RPMI8226 (cell line): ENCODE data around the gene FUZ.

ENCODE experiments used
- DNase-seq: peaks from one replicate; pipeline ENCODE4 v3.0.0-alpha.2; 2015

Gene FUZ

DNA sequence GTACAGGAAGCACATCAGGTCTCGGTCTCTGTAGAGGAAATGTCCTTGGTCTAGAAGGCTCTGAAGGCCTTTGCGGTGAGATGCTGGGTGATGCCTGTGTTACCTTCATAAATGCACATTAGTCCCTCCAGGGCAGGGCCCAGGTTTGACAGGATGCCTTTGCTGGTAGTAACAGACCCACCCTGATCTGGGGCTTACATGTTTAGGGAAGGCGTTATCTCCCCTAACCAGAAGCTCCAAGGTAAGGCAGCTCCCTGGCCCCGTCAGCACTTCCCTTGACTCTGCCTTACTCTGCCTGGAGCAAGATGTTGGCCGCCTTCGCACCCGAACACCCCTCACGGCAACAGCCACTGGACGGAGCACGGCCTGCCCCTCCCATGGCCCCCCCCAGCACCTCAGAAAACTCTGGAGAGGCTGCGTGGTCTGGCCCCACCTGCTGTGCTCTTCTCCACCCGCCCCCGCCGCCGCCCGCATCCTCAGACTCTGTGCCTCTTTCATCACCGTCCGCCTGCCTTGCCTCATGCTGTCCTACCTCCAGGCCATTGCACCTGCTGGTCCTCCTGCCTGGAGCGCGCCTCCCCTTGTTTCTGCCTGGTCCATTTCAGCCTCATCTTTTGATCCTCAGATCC, 37.2 kb downstream of the FUZ start:
- DNase-seq, result no peak

DNA sequence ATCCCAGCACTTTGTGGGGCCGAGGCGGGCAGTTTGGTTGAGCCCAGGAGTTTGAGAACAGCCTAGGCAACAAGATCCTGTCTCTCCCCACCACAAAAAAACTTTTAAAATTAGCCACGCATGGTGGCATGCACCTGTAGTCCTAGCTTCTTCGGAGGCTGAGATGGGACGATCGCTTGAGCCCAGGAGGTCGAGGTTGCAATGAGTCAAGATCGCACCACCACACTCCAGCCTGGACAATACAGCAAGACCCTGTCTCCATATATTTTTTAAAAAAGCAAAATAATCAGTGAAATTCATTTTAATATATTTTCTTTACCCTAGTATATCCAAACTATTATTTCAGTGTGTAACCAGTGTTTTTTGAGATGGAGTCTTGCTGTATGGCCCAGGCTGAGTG, 38.1 kb downstream of the FUZ start:
- no peak for DNase-seq

DNA sequence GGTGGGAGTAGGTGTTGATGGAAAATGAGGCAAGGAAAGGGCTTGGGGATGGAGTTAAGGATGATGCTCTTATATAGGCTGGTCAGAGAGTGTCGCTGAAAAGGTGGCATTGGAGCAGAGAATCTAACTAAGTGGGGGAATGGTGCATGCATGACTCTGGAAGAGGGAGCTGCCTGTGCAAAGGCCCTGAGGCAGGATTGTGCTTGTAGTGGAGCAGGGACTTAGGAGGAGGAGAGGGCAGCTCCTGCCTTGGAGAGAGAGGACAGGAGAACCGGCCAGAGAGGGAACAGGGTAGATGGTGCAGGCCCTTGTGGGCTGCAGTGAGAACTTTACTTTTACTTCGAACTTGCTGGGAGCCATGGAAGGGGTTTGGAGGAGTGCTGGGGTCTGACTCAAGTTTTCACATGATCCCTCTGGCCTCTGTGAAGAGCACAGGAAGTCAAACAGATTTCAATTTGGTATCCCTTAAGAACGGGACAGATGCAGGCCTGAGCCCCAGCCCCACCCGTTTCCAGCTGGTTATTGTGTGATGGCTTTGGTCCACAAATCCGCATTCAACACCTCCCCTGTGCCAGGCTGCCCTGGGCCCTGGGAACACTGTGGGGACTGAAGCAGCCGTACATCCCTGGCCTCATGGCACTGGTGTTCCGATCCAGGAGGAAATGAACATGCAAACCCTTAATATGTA, 39.3 kb downstream of the FUZ start:
- DNase-seq, result no peak

DNA sequence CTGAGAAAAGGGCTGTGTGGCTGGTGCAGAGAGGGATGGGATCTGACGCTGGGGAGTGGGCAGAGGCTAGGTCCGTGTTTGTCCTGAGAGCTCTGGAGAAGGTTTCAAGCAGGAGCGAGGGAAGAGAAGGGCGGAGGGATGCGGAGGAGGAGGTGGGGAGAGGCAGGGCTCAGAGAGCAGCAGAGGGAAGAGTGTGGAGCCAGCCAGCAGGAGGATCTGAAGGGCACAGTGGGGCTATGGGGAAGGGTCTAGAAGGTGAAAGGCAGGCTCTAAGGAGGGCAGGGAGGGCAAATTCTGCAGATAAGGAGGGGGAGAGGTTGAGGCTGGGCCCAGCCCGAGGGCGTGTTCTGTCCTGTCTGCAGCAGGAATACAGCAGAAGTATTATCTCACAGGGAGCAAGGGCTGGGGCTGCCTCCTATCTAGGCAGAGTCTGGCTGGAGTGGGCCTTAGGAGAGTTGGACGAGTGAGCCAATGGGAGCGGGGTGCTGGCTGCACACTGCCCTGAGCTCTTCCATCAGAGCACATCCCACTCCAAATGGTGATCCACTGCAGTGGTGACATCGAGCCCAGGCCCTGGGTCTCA, 40.2 kb downstream of the FUZ start:
- no peak for DNase-seq

DNA sequence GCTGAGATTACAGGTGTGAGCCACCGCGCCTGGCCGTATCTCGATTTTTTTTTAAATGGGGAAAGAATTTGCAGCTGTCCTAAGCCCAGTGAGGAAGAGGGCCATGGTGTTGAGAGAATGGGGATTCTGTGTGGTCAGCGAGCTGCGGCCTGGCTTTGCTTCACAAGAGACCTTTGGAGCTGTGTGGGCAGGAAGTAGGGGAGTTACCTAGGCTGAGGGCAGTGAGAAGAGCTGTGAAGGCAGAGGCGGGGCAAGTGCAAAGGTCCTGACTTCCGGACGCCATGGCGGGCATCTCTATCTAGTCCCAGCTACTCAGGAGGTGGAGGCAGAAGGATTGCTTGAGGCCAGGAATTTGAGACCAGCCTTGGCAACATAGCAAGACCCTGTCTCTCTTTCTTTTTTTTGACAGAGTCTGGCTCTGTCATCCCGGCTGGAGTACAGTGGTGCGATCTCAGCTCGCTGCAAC, 41.4 kb downstream of the FUZ start:
- no peak for DNase-seq

DNA sequence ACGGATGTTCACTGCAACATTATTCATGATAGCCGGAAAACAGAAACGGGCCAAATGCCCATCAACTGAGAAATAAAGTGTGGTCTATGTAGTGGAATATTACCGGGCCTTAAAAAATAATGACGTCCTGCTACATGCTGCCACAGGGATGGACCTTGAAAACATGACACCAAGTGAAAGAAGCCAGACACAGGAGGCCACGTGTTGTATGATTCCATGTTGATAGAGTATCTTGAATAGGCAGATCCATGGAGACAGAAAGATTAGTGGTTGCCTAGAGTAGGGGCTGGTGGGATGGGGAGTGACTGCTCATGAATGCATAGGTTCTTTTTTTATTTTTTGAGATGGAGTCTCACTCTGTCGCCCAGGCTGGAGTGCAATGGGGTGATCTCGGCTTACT, 42.6 kb downstream of the FUZ start:
- DNase-seq, result no peak

DNA sequence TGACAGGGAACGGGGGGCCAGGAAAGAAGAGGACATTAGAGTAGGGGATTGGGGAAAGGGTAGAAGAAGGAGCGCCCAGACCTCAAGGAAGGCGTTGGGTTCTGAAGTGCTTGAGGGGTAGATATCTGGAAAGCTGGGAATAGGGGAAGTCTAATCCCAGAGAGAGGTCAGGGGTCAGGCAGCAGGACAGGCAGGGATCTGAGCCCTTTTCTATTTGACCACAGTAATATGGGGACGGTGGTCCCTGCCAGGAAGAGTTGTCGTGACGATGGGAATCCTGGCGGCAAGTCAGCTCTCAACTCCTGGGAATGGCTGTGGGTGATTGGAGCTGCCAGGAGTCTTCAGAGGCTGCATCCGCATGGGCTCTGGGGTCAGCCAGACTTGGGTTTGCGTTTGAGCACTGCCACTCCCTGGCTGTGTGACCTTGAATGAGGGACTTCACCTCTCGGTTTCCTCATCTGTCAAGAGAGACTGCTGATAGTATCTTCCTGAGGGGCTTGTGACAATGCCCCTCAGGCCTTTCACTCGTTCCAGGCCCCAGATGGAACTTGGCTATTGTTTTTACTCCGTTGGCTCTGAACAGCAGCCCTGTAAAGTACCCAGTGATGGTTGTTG, 45.0 kb downstream of the FUZ start:
- DNase-seq, result no peak

DNA sequence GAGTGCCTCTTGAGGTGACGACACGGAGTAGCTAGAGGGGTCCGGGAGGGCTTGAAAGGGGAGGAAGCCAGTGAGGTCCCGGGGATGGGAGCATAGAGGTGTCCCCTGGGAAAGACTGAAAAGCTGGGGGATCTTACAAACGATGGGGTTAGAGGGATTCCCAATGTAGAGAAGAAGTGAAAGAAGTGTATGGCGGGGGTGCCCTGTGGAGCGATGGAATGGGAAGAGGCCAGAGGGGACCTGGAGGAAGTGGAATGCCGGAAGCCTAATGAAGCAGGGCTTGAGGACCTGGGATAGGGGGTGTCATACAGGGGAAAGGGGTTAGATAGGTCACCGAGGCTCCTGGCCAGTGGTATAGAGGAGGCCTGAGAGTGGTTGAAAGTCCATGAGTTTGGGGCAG, 45.7 kb downstream of the FUZ start:
- no peak for DNase-seq

DNA sequence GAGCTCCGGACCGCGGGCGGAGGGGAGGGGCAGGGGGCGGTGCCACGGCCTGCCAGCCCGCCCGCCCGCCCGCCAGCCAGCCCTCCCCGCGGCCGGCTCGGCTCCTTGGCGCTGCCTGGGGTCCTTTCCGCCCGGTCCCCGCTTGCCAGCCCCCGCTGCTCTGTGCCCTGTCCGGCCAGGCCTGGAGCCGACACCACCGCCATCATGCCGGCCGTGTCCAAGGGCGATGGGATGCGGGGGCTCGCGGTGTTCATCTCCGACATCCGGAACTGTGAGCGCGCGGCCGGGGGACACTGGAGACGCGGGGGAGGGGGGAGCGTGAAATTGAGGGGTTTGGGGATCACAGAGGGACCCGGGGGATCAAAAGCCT, 46.2 kb downstream of the FUZ start, which contains the start of gene AP2A1:
Gene AP2A1 (plus strand): TSS at position 72 of the 370 bp plus-strand sequence. CDS start 133 bp downstream, at position 205.
- DNase-seq, result no peak

DNA sequence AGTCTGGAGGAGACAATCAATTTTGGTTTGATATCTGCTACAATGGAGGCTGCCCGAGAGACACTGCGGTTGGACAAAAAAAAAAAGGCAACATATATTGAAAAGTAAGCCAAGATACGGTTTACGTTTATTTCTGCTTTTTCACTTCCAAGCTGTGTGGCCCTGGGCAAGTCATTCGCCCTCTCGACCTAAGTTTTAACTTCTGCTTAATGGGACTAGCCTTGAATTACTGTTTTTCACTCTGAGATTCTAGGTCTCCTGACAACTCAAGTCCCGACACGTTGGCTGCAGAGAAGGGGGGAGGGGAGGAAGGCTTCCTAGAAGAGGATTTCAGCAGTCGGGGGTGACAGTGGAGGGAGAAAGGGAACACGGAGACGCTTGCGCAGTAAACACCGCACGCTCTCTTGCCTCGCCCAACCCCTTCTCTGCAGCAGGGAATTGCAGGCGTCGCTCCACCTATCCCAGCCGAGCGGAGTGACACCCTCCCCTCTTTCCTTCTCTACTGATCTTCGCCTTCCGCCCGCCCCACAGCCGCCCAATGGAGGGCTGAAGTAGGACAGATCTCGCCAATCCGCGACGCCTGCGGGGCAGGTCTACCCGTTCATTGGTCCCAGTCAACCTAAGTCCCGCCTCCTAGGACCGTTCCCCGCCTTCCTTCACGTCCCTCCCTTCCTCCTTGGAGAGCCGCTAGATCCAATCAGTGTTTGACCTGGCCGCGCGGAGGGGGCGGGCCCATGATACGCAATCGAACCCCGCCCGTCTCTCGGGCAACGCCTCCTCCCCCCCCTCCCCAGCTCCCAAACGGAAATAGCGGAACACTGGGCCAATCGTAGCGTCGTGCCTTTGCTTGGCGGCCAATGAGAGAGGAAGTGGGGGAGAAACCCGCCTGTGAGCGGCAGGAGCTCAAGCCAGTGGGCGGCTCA, 46.8 kb downstream of the FUZ start:
- DNase-seq, result peak; percentile 99

DNA sequence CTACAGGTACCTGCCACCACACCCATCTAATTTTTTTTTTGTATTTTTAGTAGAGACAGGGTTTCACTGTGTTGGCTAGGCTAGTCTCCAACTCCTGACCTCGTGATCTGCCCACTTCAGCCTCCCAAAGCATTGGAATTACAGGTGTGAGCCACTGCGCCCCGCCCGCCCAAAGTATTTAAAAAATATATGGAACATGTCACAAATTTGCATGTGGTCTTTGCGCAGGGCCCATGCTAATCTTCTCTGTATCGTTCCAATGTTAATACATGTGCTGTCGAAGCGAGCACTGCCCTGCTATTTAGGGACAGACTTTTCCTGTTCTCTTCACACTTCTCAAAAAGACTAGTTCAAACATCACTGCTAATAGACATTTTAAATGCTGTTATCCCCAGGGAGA, 48.8 kb downstream of the FUZ start:
- DNase-seq, result no peak

DNA sequence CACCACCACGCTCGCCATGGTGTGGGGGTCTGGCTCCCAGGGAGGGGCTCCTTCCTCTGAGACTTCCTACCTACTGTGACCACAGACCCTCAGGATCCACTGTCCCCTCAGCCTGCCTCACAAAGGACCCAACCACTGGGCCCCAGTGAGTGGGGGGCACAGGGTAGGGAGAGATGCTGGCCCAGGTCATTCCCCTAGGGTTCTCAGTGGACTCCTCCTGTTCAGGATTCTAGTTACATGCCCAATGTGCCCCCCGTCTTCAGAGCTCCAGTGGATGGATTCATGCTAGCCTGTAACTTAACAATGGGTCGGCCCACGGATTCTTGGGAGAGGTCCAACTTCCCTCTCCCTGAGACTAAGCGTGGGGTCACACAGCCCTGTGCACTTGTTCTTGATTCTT, 49.9 kb downstream of the FUZ start, which contains the start of gene TSKS:
Gene TSKS (minus strand): TSS at position 77 of the 400 bp plus-strand sequence. CDS start 59 bp downstream, at position 18.
- DNase-seq, result no peak

DNA sequence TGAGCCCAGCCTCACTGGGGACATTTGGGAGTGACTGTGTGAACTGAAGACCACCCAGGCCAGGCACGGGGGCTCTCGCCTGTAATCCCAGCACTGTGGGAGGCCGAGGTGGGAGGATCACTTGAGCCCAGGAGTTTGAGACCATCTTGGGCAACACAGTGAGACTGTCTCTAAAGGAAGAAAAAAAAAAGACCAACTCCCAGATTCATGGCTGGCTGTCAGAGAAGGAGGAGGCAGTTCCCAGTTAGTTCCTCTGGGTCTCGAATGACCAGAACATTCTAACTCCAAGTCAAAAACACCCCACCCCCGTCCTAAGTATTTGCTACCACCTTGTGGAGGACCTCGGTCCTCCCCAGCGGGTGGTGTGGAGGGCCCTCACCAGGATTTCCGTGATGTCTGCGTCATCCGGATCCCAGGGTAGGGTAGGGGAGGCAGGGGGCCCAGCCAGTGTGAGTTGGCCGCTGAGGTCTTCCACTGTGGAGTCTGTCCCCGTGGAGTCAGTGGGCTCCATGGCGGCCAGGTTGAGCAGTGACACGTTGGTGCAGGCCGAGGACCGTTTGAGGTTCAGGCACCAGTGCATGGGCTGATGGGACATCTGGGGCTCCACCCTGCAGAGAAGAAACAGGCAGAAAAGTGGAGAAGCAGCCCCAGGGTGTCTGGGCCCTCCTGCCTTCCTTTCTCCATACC, 51.3 kb downstream of the FUZ start:
- DNase-seq, result no peak

DNA sequence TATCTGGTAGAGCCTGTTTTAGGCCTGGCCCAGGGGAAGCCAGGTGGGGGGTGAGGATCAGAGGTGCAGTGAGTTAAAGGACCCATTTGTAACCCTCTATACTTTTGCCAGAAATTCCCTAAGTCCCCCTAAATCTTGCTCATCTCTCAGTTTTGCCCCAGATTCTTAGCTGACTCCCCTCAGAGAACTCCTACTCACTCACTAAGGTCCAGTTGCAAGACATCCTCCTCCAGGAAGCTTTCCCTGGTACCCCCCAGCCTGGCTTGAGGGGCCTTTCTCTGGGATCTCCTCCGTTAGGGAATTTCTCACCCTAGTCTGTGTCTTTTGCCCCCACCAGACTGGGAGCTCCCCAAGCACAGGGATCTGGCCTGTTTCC, 51.9 kb downstream of the FUZ start:
- DNase-seq, result no peak

DNA sequence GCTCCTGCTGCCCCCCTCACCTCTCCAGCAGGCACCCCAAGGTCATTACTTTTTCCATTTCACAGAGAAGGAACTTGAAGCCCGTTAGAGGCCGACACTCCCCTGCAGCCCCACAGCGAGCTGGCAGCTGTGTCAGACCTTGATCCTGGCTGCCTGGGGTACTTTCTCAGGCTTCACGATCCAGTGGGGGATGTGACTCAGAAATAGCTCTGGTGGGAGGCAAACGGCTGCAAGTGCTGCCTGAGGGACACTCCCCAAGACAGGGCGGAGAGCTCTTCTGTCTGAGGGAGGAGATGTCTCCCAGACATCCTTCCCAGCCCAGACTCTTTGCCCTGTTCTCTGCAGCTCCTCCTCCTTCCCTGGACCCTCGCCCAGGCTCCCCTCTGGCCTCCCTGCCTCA, 54.8 kb downstream of the FUZ start:
- DNase-seq, result no peak
